OCI-LY3 (cell line): ENCODE data around the gene PCDHGB6.

Experiments
- EZH2phosphoT487 ChIP-seq: fragments of 200-600 bp; shearing (Covaris generic); IDR thresholded peaks from 2 replicates; pipeline ENCODE4 v1.6.1; 2018; ENCODE audit warnings: antibody characterized with exemption, mixed run types, low read depth
- TF ChIP-seq, protein P1 (sequence below): fragments of 200-600, 300-600 bp; sonication (generic); IDR thresholded peaks from 2 replicates; pipeline ENCODE4 v1.5.1; 2014; ENCODE audit warnings: antibody characterized with exemption, low read length, low read depth

DNA sequence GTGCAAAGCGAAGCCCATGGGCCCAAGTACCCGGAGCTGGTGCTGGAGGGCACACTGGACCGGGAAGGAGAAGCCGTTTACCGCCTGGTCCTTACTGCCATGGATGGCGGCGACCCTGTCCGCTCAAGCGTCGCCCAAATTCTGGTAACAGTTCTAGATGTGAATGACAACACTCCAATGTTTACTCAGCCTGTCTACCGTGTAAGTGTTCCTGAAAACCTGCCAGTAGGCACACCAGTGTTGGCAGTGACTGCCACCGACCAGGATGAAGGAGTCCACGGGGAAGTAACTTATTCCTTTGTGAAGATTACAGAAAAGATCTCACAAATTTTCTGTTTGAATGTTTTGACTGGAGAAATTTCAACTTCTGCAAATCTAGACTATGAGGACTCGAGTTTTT lies 33.2 kb upstream of the PCDHGB6 start:
- TF ChIP-seq, protein P1, sequence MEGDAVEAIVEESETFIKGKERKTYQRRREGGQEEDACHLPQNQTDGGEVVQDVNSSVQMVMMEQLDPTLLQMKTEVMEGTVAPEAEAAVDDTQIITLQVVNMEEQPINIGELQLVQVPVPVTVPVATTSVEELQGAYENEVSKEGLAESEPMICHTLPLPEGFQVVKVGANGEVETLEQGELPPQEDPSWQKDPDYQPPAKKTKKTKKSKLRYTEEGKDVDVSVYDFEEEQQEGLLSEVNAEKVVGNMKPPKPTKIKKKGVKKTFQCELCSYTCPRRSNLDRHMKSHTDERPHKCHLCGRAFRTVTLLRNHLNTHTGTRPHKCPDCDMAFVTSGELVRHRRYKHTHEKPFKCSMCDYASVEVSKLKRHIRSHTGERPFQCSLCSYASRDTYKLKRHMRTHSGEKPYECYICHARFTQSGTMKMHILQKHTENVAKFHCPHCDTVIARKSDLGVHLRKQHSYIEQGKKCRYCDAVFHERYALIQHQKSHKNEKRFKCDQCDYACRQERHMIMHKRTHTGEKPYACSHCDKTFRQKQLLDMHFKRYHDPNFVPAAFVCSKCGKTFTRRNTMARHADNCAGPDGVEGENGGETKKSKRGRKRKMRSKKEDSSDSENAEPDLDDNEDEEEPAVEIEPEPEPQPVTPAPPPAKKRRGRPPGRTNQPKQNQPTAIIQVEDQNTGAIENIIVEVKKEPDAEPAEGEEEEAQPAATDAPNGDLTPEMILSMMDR = no peak
- no peak for TF ChIP-seq EZH2phosphoT487
